ENCODE data around the gene JAKMIP2. TPM values are rescaled to one million over a fixed set of nuclear protein-coding genes. Genes with fewer than 3 reads are reported as not detected.

JAKMIP2 gene
- total RNA-seq (not detected in 2 replicates), polyA plus RNA-seq (not detected in 2 replicates), polyA minus RNA-seq (1.1 TPM in 1 of 2 replicates, not detected in the other), Bru-seq, nascent RNA (percentile 2 among the genes with signal in this experiment), BruChase-seq, experiment 1, labeled RNA remaining after a 6-hour chase (percentile 2 among the genes with signal in this experiment), BruChase-seq, experiment 2, labeled RNA remaining after a 2-hour chase (percentile 3 among the genes with signal in this experiment)
- 0.05 TPM in 1 of 2 replicates, not detected in the other for polyA plus RNA-seq (2011; cell fraction: cytosol; rRNA removed)
- not detected in 2 replicates for polyA plus RNA-seq (2011; cell fraction: nucleus; rRNA removed)
- 0.05 TPM in 1 of 2 replicates, not detected in the other for polyA plus RNA-seq (2012)
- polyA minus RNA-seq (2011; cell fraction: cytosol; rRNA and poly(A)+ RNA removed): not detected
- not detected in 2 replicates for polyA minus RNA-seq (2011; cell fraction: nucleus; rRNA and poly(A)+ RNA removed)
- long read RNA-seq: 0 reads

DNA sequence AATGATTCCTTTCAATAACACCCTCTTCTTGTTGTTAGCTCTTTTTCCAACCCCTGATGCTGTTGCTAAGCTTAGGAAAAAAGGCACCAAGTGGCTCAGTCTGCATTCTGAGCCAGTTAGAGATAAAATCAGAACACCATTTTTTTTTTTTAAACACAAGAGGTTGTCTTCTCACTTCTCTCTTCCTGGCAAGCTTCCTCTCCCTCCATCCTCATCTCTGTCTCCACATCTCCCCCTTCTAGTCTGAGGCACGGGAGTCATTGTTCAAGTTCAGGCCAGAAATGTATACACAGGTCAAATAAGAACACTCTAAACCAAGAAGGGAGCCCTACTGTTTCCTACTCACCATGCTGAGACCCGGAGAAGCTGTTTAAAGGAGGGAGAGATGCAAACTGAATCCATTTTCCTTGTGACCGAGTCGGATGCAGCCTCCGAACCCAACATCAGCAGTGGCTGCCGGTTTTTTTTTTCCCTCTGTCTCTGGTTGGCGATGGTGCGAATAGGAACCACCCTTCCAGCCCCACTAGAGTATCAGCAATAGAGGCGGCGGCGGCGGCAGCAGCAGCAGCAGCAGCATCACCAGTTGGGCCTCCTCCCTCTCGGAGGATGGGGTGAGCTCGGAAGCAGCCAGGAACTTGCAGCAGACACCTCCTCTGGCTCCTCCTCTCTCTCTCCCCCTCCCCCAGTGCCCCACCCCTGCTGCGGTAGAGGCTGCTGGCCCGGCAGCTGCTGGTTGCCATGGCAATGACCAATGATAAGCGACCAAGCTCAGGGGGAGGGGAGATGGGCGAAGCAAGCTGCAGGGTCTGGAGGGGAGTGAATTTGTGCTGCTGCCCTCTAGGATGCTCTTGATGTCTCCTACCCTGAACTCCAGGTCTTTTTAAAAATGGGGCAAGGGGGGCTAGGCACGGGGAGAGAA lies at the start of gene JAKMIP2:
TSS of gene JAKMIP2 (minus strand) at position 619 of the 919 bp plus-strand sequence. CDS start 110,922 bp downstream, outside the sequence.
- Histone ChIP-seq H3K27ac (ENCODE audit: insufficient read depth, low read depth, low read length) (no peak within 1 kb of the TSS), H3K36me3 (ENCODE audit: control insufficient read depth in 2 of 2, extremely low read depth in 1 of 2, insufficient read depth in 2 of 2, low read length in 2 of 2) (no peaks in the 10 kb centered on the region), H3K9me3 (replicated peaks; ENCODE audit: control insufficient read depth, insufficient read depth, low read length) (no peaks in the 10 kb centered on the region), H3K79me2 (ENCODE audit: control insufficient read depth, insufficient read depth, low read length) (no peaks in the 10 kb centered on the region), H4K20me1 (replicated peaks; ENCODE audit: control insufficient read depth, extremely low read depth, insufficient read depth, low read length) (no peaks in the 10 kb centered on the region), H3K4me2 (ENCODE audit: insufficient read depth, low read length) (peak within 1 kb of the TSS; percentile 35), H2AFZ (ENCODE audit: low read depth, low read length) (peak within 1 kb of the TSS; percentile 48), H3K9ac (replicated peaks; ENCODE audit: extremely low read depth, insufficient read depth, low read length) (no peak within 1 kb of the TSS), H3K4me1 (ENCODE audit: control insufficient read depth, extremely low read depth, insufficient read depth, low read length) (no peaks in the 10 kb centered on the region), H3K27me3 (ENCODE audit: control insufficient read depth in 2 of 2, insufficient read depth in 2 of 2, low read length in 2 of 2) (peaks cover 9 to 33% of the 10 kb centered on the region in 2 experiments), H3K4me3 (replicated peaks in 1 of 3; ENCODE audit: insufficient read depth in 1 of 3, low read depth in 1 of 3, low read length in 3 of 3) (no peak within 1 kb of the TSS), H3K9me1 (replicated peaks; ENCODE audit: control insufficient read depth, extremely low read depth, insufficient read depth, low read length) (no peaks in the 10 kb centered on the region)
- dilution Hi-C loops (cut with MboI; ENCODE audit: extremely low pct_ligation_motif_present, low sequenced_read_pairs) (no loop called here), intact Hi-C loops (cut with micrococcal nuclease) (no loop called here)
- no peak for FAIRE-seq
- BruUV-seq (replicated peaks): no TSS peak
- CTCF ChIA-PET: no interaction called here
- no peak for DNase-seq (ENCODE audit: low read depth, low spot score)
- TF ChIP-seq POLR2A (IDR thresholded peaks at IDR 0.05; ENCODE audit: low read depth, low read length): no peak
- no peak for TF ChIP-seq POLR2AphosphoS5 (IDR thresholded peaks at IDR 0.05; ENCODE audit: insufficient read depth, low read depth, low read length)
- no peak for TF ChIP-seq FOS (IDR thresholded peaks at IDR 0.05; ENCODE audit: borderline replicate concordance, insufficient read depth, low read length)
- no peak for TF ChIP-seq MYC (IDR thresholded peaks at IDR 0.05; ENCODE audit: low read depth, low read length)
- TF ChIP-seq GATA2 (IDR thresholded peaks at IDR 0.05; ENCODE audit: insufficient read depth, insufficient read length, low read depth, low read length): no peak
- TF ChIP-seq JUN (IDR thresholded peaks at IDR 0.05; ENCODE audit: borderline replicate concordance, insufficient read depth, insufficient read length, low read depth): no peak
- TF ChIP-seq EZH2 (IDR thresholded peaks at IDR 0.05; ENCODE audit: borderline replicate concordance, low read depth, low read length, severe bottlenecking): no peak
- TF ChIP-seq CTCF (IDR thresholded peaks at IDR 0.05; ENCODE audit: extremely low read depth in 1 of 2, insufficient read depth in 1 of 2, low read depth in 1 of 2, low read length in 2 of 2): no peak
- POLR2A ChIA-PET: interaction anchor here (0.7 kb wide), 1 partner anchor 486 kb away, joined by 3 read pairs; no protein-coding TSS in a partner anchor
